GM08714 (cell line): ENCODE data around the gene FAM222A.

Source experiments
- H3K4me3 ChIP-seq: fragments of 200-500 bp; sonication (Bioruptor generic); 2 replicates; pipeline ENCODE4 v1.5.1; 2014; ENCODE audit warnings: mild to moderate bottlenecking, low read length, inconsistent platforms
- ZNF274 ChIP-seq: IDR thresholded peaks from 2 replicates; pipeline ENCODE4 v1.6.1; 2012; ENCODE audit warnings: mild to moderate bottlenecking, low read depth, low read length

The FAM222A gene

DNA sequence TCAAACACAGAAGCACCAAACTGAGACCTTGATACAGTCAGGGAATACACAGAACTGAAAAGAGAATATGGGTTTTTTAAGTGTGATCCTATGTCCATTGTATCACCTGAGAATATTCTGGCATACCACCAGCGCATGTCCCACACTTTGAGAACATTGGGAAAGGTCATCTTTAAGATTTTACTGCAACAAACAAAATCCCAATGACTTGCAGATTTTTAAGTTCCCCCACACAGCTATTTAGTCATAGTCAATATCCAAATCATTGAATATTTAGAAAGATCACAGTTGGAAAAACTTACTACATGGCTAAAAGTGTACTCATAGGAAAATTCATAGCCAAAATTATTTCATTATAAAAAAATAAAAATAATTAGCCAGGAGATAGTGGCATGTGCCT lies 65.1 kb downstream of the FAM222A start:
- TF ChIP-seq ZNF274 = no peak
- no peak overlapping the region for H3K4me3 ChIP-seq

GRCh38 chr12:109779382-109779781 lies 65.8 kb downstream of the FAM222A start:
- H3K4me3 ChIP-seq = no peak overlapping the region
- no peak for TF ChIP-seq ZNF274

DNA sequence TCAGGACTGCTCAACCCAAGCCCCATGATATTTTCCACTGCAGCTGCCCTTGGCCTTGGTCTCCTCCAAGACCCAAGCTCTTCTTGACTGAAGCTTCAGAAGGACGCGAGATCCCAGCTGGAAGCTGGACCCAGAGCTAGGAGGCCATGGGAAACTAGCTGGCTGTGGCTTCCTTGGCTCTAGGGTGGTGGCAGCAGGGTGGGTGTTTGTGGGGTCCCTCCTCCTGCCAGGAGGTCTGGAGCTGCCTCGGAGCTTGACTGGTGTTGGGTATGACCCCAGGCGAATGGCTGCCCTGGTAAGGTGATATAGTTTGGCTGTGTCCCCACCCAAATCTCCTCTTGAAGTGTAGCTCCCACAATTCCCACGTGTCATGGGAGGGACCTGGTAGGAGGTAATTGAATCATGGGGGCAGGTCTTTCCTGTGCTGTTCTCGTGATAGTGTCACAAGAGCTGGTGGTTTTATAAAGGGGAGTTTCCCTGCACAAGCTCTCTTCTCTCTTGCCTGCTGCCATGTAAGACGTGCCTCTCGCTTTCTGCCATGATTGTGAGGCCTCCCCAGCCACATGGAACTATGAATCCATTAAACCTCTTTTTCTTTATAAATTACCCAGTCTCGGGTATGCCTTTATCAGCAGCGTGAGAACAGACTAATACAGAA lies 68.2 kb downstream of the FAM222A start:
- H3K4me3 ChIP-seq = no peak overlapping the region
- no peak for TF ChIP-seq ZNF274

- no peak for TF ChIP-seq ZNF274
- no peak overlapping the region for H3K4me3 ChIP-seq
These were observed 68.7 kb downstream of the FAM222A start for GRCh38 chr12:109782326-109782703.

DNA sequence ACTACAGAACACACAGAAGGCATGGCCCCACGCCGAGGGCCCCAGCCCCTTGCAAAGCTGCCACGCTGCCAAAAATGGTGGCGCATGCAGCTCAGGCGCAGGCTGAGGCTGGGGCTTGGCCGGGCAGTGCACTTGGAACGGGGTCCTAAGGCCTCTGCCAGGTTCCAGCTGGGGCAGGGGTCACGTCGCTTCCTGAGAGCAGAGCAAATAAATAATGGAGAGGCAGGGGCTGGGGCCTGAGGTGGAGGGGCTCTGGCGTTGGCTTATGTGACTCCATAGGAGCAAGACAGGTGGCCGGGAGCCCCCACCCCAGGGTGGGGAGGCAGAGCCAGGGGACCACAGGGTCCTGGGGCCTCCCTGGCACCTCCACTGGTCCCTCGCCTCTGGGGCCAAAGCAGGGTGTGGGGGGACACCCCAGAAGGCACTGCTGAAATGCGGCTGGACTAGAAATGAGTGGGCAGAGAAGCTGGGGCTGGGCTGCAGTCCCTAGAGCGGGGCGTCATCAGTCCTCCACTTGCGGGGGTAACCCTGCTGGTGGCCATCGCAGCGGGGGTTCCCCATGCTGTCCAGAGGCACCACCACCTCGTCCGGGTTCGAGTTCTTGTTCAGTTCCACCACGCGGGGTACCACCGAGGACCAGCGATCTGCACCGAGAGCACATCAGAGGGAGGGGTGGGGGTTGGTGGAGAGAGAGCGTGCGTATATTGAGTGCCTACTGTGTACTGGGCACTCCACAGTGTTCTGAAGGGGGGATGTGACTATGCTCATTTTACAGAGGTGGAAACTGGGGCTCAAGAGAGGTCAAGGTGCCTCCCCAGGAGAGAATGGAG lies 69.7 kb downstream of the FAM222A start:
- H3K4me3 ChIP-seq = no peak overlapping the region
- TF ChIP-seq ZNF274 = no peak

GRCh38 chr12:109783965-109784244 lies 70.3 kb downstream of the FAM222A start:
- no peak for TF ChIP-seq ZNF274
- no peak overlapping the region for H3K4me3 ChIP-seq

DNA sequence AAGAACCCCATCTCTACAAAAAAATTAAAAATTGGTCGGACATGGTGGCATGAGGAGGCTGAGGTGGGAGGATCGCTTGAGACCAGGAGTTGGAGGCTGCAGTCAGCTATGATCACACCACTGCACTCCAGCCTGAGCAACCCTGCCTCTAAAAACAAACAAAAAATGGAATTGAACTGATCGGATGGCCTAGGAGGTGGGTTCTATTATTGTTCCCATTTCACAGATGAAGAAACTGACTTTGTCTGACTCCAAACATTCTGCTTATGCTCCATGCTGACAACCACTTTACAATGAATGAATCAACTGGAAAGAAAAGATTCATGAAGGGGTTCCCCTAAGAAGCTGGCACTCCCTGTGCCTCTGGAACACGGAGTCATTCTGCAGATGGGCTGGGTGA lies 72.2 kb downstream of the FAM222A start:
- no peak for TF ChIP-seq ZNF274
- H3K4me3 ChIP-seq = no peak overlapping the region

DNA sequence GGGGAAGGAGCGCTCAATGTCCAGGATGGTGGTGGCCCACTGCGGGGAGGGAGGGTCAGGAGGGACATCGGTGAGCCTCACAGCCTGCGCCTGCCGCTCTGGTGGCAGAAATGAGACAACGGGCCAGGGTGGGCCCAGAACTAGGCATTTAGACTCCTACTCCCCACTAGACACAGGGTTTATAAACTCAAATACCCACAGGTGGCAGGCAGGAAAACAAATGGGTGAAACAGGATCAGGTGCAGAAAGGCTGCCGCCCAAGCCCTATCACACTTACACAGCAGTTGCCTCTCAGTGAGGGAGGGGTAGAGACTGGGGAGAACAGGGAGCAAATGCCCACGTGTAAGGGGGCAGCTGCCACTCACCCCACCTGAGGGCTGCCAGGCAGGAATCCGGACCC lies 73.2 kb downstream of the FAM222A start:
- no peak for TF ChIP-seq ZNF274
- no peak overlapping the region for H3K4me3 ChIP-seq

DNA sequence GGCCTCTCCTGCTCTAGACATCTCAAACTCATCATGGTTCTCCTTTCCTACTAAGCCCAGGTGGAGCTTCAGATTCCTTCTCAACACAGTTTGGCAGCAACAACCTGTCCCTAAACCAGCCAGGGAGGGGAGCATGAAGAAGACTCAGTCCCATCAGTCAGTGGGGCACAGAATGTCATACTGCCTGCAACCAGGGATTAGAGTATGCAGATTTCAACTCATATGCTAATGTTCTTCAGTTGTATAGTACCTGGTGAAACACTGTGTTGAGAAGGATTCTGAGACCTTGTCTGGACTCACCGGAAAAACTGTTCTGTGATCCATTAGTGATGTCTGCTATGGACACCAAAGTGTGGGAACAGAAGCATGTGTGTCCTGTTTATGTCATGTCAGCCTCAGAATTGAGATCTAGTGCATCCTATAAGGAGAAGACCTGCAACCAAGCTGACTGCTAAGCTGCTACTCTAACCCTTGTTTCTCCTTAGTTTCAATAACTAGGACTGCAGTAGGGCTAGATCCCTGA lies 76.0 kb downstream of the FAM222A start:
- H3K4me3 ChIP-seq = no peak overlapping the region
- TF ChIP-seq ZNF274 = no peak

GRCh38 chr12:109792992-109793391 lies 79.4 kb downstream of the FAM222A start:
- no peak for TF ChIP-seq ZNF274

GRCh38 chr12:109793411-109793810 lies 79.8 kb downstream of the FAM222A start:
- TF ChIP-seq ZNF274 = no peak
- no peak overlapping the region for H3K4me3 ChIP-seq

More at GRCh38 chr12:109792992-109793391, 79.4 kb downstream of the FAM222A start:
- H3K4me3 ChIP-seq = no peak overlapping the region

DNA sequence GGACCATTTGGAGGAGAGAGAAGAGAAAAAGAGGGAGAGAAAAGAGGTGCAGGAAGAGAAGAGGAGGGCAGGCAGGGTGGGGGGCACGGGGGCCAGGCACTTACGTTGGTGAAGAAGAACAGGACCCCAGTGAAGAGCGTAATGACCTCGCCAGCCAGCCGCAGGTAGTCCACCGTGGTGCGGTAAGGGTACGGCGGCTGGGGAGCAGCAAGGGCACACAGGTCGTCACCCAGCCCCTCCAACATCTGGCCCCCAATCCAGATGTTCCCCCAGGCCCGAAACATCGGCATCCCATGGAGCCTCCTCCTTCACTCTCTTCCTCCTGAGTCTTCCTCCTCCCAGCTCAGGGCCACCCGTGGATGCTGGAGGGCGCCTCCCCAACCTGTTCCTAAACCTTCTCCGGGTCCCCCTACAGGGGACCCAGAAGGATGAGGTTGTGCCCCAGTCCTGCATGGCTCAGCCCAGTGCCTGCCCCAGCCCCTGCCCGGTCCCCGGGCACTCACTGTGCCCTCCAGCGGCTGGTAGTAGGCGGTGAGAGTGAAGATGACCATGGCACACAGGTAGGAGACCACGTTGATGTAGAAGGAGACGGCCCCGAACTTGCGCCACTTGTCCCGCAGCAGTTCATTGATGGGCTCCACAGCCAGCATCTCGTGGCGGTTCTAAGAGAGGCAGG lies 80.3 kb downstream of the FAM222A start:
- H3K4me3 ChIP-seq = no peak overlapping the region
- TF ChIP-seq ZNF274 = no peak

DNA sequence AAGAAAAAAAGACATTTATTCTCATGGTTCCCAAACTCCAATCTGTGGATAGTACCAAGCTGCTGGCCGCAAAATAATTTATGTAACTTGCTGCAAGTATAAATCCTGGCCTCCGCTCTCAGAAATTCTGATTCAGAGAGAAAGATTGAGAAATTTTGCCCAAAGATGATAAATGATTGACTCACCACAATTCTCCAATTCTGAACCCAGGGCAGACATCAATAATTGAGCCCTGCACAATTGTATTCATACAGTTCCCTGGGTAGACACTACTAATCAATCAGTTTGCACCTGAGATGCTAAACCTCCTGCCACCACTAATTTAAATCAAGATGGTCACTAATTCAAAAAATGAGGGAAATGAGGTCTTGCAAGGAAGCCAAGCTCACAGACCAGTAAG lies 81.4 kb downstream of the FAM222A start:
- H3K4me3 ChIP-seq = no peak overlapping the region
- TF ChIP-seq ZNF274 = no peak

DNA sequence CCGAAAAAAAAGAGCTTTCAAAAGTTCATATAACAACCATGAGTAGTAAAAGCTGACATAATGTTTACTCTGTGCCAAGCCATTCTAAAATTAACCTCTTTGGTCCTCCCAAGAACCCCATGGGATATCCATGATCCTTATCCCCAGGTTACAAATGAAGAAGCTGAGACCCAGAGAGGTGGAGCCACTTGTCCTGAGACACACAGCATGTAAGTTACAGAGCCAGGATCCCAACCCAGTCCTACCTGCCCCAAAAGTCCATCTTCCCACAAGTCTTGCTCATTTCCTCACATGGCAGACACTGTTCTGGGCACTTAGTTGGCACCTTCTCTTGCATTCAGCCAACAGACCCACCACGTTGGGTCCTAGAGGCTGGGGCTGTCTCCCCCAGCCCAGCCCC lies 82.4 kb downstream of the FAM222A start:
- no peak overlapping the region for H3K4me3 ChIP-seq
- TF ChIP-seq ZNF274 = no peak
